Esophagus muscularis mucosa (tissue), 4 donors: ENCODE measurements around the gene SND1. TPM values are rescaled to one million over a fixed set of nuclear protein-coding genes. Genes with fewer than 3 reads are reported as not detected.

ENCODE experiments used
- DNase-seq: peaks from one replicate; pipeline ENCODE4 v3.0.0-alpha.2; 2017; ENCODE audit errors: extremely low spot score
- H3K27ac ChIP-seq, 4 donors: fragments of 200-600 bp; sonication (generic); replicated peaks in 1 of 4; 1 replicate in 3 of 4; 2 replicates in 1 of 4; pipeline ENCODE4 v1.5.1; 2016 to 2019; ENCODE audit warnings: mild to moderate bottlenecking in 1 of 4
- H3K27me3 ChIP-seq, 4 donors: fragments of 200-600 bp; sonication (generic); one replicate each; pipeline versions ENCODE4 v1.5.1 to v1.6.0; 2016 to 2019
- H3K36me3 ChIP-seq, 4 donors: fragments of 200-600 bp; sonication (generic); one replicate each; pipeline ENCODE4 v1.5.1; 2016 to 2019
- H3K4me1 ChIP-seq, 4 donors: fragments of 200-600 bp; sonication (generic); one replicate each; pipeline ENCODE4 v1.5.1; 2016 to 2019
- H3K4me3 ChIP-seq, 4 donors: fragments of 200-600 bp; sonication (generic); 1 replicate in 2 of 4; 2 replicates in 2 of 4; pipeline ENCODE4 v1.5.1; 2016 to 2019; ENCODE audit warnings: mild to moderate bottlenecking in 4 of 4, moderate library complexity in 1 of 4
- H3K9me3 ChIP-seq, 4 donors: fragments of 200-600 bp; sonication (generic); 1 replicate in 3 of 4; 2 replicates in 1 of 4; pipeline ENCODE4 v1.5.1; 2016 to 2019
- EP300 ChIP-seq: sonication (generic); formaldehyde crosslinking; IDR thresholded peaks from one replicate; pipeline ENCODE4 v1.6.1; 2017; ENCODE audit warnings: antibody characterized with exemption
- POLR2A ChIP-seq: fragments of 450-650 bp; IDR thresholded peaks from one replicate; pipeline ENCODE4 v1.6.1; 2017; ENCODE audit warnings: antibody characterized with exemption, moderate library complexity, mild to moderate bottlenecking, low read depth
- POLR2AphosphoS5 ChIP-seq, 2 donors: sonication (generic); formaldehyde crosslinking; IDR thresholded peaks; one replicate each; pipeline ENCODE4 v1.6.1; 2017; ENCODE audit warnings: antibody characterized with exemption in 2 of 2
- whole genome bisulfite sequencing: methylation state at CpG from one replicate; pipeline ENCODE4 v1.1.5; 2018; 5-methylcytosine and 5-hydroxymethylcytosine counted together
- intact Hi-C: fragments of 100-400 bp; cut with DNase I; formaldehyde crosslinking; loops from one replicate; pipeline ENCODE4 v1.15.1; 2023
- total RNA-seq, 4 donors: library from RNA; depleted of rRNA; stranded (reverse); fragments of >200 nt; gene quantifications; one replicate each; pipeline versions ENCODE4 v1.1.0 to v1.2.1, GENCODE V29; 2016
- TF ChIP-seq, protein P1 (sequence below), 3 experiments: fragments of 200-600 bp in 2 of 3; fragments of 450-650 bp in 1 of 3; sonication (generic) in 2 of 3; IDR thresholded peaks; one replicate each; pipeline ENCODE4 v1.5.1; 2017 to 2019; ENCODE audit warnings: antibody characterized with exemption in 3 of 3, mild to moderate bottlenecking in 2 of 3, moderate library complexity in 1 of 3

SND1 gene
- total RNA-seq, 4 donors from 2014 or later, result 71.4 to 91.2 (median 81.3) TPM

GRCh38 chr7:128017862-128018845 lies 366.2 kb downstream of the SND1 start:
- TF ChIP-seq POLR2A (no peak), EP300 (no peak), POLR2AphosphoS5 (IDR thresholded peaks at IDR 0.05) (no peak)
- TF ChIP-seq, protein P1, sequence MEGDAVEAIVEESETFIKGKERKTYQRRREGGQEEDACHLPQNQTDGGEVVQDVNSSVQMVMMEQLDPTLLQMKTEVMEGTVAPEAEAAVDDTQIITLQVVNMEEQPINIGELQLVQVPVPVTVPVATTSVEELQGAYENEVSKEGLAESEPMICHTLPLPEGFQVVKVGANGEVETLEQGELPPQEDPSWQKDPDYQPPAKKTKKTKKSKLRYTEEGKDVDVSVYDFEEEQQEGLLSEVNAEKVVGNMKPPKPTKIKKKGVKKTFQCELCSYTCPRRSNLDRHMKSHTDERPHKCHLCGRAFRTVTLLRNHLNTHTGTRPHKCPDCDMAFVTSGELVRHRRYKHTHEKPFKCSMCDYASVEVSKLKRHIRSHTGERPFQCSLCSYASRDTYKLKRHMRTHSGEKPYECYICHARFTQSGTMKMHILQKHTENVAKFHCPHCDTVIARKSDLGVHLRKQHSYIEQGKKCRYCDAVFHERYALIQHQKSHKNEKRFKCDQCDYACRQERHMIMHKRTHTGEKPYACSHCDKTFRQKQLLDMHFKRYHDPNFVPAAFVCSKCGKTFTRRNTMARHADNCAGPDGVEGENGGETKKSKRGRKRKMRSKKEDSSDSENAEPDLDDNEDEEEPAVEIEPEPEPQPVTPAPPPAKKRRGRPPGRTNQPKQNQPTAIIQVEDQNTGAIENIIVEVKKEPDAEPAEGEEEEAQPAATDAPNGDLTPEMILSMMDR (IDR thresholded peaks at IDR 0.05), result no peak
- WGBS, result 70% methylated on average over 5 of the region's 8 CpGs
- intact Hi-C loops, result no loop called here
- H3K27me3 ChIP-seq, result no peaks in the 10 kb centered on the region
- no peak for DNase-seq
- no peaks in the 10 kb centered on the region for H3K9me3 ChIP-seq
- H3K4me3 ChIP-seq, result no peak overlapping the region
- H3K4me1 ChIP-seq, result peaks cover 0 to 18% (median 10%) of the 10 kb centered on the region in 4 donors
- no peak overlapping the region for H3K27ac ChIP-seq
- H3K36me3 ChIP-seq, result peaks cover 0 to 13% (median 2%) of the 10 kb centered on the region in 4 donors

DNA sequence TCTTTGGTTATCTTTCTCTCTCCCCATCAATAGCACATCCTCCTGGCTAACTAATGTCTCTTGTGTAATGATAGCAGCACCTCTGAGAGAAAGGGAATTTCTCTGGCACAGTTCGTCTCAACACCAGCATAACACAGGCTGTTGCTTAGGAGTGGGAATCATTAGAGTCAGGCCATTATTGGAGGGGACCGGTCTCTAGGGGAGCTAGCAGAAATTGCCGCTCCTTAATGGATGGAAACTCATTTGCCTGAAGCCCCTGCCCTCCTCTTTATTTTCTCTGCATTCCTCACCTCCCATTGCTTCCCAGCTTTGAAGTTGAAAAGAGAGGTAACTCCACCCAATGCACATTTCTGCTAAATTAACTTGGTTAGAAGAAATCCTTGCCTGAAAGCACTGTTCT lies 367.3 kb downstream of the SND1 start:
- peaks cover 0 to 10% (median 2%) of the 10 kb centered on the region in 4 donors for H3K36me3 ChIP-seq
- intact Hi-C loops, result no loop called here
- H3K9me3 ChIP-seq, result no peaks in the 10 kb centered on the region
- H3K4me3 ChIP-seq, result no peak overlapping the region
- H3K27ac ChIP-seq, result no peak overlapping the region
- 95% methylated on average over 3 of the region's 3 CpGs for WGBS
- H3K27me3 ChIP-seq, result no peaks in the 10 kb centered on the region
- no peak for DNase-seq
- TF ChIP-seq EP300 (no peak), POLR2AphosphoS5 (IDR thresholded peaks at IDR 0.05) (no peak), POLR2A (no peak)
- TF ChIP-seq, protein P1 (IDR thresholded peaks at IDR 0.05), result no peak
- H3K4me1 ChIP-seq, result peaks cover 0 to 18% (median 9%) of the 10 kb centered on the region in 4 donors

GRCh38 chr7:128020159-128020558 lies 368.2 kb downstream of the SND1 start:
- H3K36me3 ChIP-seq, result peaks cover 0 to 5% (median 2%) of the 10 kb centered on the region in 4 donors
- WGBS, result 90% methylated on average over 6 of the region's 6 CpGs
- H3K27ac ChIP-seq, result no peak overlapping the region
- H3K4me3 ChIP-seq, result no peak overlapping the region
- no peaks in the 10 kb centered on the region for H3K9me3 ChIP-seq
- peaks cover 0 to 15% (median 6%) of the 10 kb centered on the region in 4 donors for H3K4me1 ChIP-seq
- no peak for DNase-seq
- intact Hi-C loops, result no loop called here
- TF ChIP-seq, protein P1 (IDR thresholded peaks at IDR 0.05), result no peak
- TF ChIP-seq EP300, result no peak
- no peak for TF ChIP-seq POLR2AphosphoS5 (IDR thresholded peaks at IDR 0.05)
- no peak for TF ChIP-seq POLR2A
- no peaks in the 10 kb centered on the region for H3K27me3 ChIP-seq

GRCh38 chr7:128021366-128021765 lies 369.4 kb downstream of the SND1 start:
- H3K27ac ChIP-seq, result no peak overlapping the region
- WGBS, result 100% methylated on average over 2 of the region's 2 CpGs
- H3K36me3 ChIP-seq, result peaks cover 0 to 5% (median 2%) of the 10 kb centered on the region in 4 donors
- peaks cover 0 to 22% (median 10%) of the 10 kb centered on the region in 4 donors for H3K4me1 ChIP-seq
- TF ChIP-seq EP300, result no peak
- TF ChIP-seq POLR2A, result no peak
- TF ChIP-seq POLR2AphosphoS5 (IDR thresholded peaks at IDR 0.05), result no peak
- TF ChIP-seq, protein P1 (IDR thresholded peaks at IDR 0.05), result no peak
- intact Hi-C loops, result no loop called here
- H3K4me3 ChIP-seq, result no peak overlapping the region
- H3K27me3 ChIP-seq, result no peaks in the 10 kb centered on the region
- no peaks in the 10 kb centered on the region for H3K9me3 ChIP-seq
- DNase-seq, result no peak
